Stimulated activated CD4-positive, alpha-beta T cell treated with anti-CD3 and anti-CD28 coated beads, TNF-alpha, amount 100 ng/mL, for 1 hour (primary cell): ENCODE results near the gene ASGR1.

Experiments used
- DNase-seq, 3 donors: peaks; one replicate each; pipeline ENCODE4 v3.0.0-alpha.2; 2020; ENCODE audit warnings: low read depth in 3 of 3, low spot score in 1 of 3

The ASGR1 gene

GRCh38 chr17:7179317-7180254 lies at the start of gene ASGR1:
ASGR1 (minus strand) TSS chr17:7179370; CDS start chr17:7178563, 807 bp downstream.
- no peak for DNase-seq

GRCh38 chr17:7228920-7229319 lies 49.8 kb upstream of the ASGR1 start:
- no peak for DNase-seq

DNA sequence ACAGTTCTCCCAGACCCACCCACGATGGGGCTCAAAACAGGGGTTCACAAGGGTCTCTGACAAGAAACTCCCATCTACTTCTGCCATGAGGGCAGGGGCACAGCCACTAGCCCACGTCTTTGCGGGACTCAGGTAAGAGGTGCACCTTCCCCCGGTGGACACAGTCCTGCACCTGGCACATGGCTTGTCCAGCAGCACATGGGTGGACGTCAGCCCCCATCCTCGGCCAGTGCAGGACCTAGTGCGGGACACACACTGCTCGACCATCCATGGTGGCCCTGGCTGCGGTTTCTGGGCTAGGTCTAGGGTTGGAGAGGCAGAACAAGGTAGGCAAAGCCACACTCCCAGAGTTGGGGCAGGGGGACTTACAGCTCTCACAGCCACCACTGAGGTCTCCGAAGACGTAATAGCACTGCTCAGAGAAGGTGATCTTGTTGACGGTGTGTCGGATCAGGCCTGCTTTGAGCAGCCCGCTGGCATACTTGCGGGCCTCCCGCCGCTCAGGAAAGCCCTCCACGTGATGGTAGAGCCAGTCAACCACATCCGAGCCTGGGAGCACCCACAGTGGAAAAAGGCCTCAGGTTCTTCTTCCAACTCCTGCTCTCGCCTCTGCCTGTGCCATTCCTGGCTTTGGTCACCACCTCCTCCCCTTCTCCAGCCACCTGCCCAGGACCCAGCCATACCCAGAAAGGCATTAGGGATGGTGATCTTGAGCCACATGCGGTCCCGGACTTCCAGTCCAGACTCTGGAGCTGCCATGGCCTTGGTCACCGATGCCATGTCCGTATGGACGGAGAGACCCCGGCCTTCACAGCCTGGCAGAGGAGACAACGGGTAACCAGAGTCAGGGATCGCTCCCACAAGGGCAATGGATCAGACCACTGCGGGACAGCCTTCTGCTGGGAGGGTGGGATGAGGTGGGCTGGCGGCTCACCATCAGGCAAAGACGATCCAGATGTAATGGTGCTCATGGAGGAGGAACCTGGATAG lies 47.8 kb upstream of the ASGR1 start:
- DNase-seq: no peak

DNA sequence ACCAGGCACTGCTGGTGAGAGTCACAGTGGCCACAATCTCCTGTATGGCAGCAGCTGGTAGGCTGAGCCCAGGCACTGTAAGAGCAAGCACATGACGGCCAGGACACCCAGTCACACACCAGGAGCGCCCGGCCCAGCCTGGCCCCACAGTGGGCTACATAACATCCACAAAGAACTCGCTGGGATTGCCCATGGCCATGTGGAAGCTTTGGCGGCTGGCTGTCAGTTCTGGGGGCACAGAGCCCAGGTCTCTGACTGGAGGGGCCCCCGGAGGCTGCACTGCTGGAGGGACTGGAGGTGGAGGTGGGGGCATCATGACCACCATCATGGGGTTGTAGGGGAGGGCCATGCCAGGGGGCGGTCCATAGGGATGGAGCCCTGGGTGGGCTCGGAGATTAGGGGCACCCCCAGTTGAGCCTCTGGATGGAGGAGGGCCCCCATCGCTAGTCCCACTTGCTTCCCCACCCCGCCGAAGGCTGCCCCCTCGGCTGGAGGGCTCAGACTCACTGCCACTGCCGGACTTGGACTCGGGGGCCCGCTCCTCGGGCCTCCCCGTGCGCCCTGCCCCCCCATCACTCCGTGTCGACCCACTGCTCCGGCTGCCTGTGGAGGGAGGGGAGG lies 46.7 kb upstream of the ASGR1 start:
- DNase-seq: no peak

DNA sequence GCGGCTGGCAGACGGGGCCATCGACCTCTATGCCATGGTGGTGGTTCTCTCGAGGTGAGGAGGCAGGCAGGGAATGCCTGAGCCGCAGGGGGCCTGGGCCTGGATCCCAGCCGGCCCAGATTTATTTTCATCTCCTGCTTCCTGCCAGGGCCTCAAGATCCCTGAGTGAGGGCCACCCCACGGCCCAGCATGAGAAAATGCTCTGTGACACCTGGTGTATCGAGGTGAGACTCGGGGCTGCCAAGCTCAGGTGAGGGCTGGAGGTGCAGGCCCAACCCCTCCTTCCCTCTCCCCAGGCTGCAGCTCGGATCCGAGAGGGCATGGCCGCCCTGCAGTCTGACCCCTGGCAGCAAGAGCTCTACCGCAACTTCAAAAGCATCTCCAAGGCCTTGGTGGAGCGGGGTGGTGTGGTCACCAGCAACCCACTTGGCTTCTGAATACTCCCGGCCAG lies 45.5 kb upstream of the ASGR1 start:
- no peak for DNase-seq

DNA sequence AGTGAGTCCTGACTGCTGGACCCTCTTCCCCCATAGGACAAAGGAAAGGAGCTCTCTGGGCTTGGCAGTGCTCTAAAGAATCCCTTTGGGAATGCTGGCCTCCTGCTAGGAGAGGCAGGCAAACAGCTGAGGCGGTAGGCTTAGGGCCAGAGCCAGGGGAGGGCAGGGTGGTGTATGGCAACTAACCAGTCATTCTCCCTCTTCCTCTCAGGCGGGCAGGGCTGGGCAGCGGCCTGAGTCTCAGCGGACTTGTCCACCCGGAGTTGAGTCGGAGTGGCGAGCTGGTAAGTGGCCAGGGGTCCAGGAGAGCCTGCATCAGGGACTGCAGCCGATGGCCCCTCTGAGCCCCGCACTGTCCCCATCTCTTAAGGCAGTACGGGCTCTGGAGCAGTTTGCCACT lies 44.9 kb upstream of the ASGR1 start:
- no peak for DNase-seq

DNA sequence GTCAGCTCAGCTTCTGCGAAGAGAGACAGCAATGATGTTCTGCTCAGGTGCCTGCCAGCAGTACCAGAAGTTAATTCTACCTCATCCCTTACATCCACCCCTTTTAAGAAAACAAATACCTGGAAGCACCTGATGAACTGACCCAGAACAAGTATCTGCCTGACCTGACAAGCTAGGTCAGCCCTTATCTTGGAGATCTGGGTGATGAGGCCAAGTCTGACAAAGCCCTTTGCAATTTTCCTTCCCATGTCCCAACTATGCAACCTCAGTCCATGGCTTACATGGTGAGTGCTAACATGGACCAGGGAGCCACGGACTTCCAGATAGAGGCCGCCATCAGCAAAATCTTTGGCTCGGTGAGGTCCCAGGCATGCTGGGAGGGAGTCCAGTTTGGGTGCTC lies 44.2 kb upstream of the ASGR1 start:
- DNase-seq: no peak

- DNase-seq: no peak
These were observed 43.8 kb upstream of the ASGR1 start for GRCh38 chr17:7222972-7223292.

DNA sequence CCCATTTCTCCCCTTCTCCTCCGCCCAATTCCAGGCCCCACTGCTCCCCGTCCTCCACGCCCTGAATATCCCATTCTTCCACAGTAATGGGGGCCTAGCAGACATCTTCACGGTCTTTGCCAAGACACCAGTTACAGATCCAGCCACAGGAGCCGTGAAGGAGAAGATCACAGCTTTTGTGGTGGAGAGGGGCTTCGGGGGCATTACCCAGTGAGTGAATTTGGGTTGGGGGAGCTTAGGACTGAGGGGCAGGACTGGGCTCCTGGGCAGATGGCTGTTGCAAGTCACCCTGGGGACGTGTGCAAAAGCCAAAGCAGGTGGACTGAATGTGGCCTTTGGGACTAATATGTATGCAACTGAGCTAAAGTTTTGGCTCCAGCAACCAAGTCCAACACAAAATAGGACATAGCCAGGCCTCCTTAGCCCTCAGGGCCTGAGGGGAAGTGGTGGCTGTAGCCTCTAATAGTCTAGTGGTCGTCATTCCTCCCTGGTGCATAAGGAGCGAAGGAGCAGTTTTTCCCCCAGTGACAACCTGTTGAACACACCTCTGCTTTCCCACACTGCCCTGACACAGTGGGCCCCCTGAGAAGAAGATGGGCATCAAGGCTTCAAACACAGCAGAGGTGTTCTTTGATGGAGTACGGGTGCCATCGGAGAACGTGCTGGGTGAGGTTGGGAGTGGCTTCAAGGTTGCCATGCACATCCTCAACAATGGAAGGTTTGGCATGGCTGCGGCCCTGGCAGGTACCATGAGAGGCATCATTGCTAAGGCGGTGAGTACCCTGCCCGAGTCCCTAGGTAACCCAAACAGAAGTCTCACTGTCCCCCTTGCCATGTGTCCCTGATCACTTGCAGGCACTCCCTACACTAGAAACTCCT lies 43.2 kb upstream of the ASGR1 start:
- no peak for DNase-seq

DNA sequence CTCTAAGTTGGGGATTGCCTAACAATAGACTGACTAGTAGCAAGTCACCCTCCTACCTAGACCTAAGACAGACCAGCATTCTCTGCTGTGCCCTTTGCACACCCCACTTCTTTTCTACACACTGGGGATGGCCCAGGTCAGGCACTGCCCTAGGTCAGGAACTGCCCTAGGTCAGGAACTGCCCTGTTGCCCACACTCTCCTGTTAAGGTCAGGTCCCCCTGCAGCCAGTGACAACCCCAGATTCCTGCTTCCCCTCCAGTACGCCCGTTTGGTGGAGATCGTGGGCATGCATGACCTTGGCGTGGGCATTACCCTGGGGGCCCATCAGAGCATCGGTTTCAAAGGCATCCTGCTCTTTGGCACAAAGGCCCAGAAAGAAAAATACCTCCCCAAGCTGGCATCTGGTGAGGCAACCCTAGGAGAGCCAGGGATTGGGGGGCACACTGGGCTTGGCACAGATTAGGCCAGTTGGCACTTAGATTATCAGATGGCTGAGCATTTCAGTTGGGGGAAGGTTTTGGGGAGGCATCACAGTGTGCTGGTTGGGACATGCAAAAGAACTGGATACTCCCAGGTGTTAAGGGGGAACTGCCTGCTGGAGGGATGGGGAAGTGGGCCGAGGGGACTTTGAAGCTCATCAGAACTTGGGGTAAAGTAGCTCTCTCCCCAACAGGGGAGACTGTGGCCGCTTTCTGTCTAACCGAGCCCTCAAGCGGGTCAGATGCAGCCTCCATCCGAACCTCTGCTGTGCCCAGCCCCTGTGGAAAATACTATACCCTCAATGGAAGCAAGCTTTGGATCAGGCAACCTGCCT lies 42.3 kb upstream of the ASGR1 start:
- DNase-seq: no peak

- DNase-seq: no peak
These were observed 41.6 kb upstream of the ASGR1 start for GRCh38 chr17:7220593-7221277.

GRCh38 chr17:7219812-7220592 lies 40.8 kb upstream of the ASGR1 start, which contains the start of the genes ACADVL and DLG4:
ACADVL (plus strand) TSS chr17:7219938; CDS start chr17:7219985, 47 bp downstream.
DLG4 (minus strand) TSS chr17:7219836.
- DNase-seq: peak in 2 of 3 donors; percentile 55 to 65

- no peak for DNase-seq
These were observed 40.1 kb upstream of the ASGR1 start for GRCh38 chr17:7219229-7219811.

GRCh38 chr17:7218758-7219157 lies 39.6 kb upstream of the ASGR1 start:
- DNase-seq: no peak

DNA sequence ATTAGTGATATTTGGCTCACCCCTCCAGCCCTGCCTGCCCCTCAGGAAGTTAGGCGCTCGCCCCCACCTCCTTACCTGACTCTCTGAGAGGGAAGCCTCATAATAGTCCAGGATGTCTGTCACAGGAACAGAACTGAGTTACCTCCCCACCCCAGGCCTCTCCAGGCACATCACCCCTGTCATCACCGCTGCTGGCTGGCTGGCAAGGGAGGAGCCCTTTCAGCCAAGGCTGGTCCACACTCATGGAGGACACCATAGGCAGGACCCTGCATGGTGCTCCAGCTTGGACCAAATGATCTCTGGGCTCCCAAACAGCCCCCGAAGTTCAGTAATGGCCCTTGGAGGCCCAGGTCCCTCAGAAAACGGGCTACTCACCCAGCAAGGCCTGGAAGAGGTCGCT lies 39.0 kb upstream of the ASGR1 start:
- no peak for DNase-seq

DNA sequence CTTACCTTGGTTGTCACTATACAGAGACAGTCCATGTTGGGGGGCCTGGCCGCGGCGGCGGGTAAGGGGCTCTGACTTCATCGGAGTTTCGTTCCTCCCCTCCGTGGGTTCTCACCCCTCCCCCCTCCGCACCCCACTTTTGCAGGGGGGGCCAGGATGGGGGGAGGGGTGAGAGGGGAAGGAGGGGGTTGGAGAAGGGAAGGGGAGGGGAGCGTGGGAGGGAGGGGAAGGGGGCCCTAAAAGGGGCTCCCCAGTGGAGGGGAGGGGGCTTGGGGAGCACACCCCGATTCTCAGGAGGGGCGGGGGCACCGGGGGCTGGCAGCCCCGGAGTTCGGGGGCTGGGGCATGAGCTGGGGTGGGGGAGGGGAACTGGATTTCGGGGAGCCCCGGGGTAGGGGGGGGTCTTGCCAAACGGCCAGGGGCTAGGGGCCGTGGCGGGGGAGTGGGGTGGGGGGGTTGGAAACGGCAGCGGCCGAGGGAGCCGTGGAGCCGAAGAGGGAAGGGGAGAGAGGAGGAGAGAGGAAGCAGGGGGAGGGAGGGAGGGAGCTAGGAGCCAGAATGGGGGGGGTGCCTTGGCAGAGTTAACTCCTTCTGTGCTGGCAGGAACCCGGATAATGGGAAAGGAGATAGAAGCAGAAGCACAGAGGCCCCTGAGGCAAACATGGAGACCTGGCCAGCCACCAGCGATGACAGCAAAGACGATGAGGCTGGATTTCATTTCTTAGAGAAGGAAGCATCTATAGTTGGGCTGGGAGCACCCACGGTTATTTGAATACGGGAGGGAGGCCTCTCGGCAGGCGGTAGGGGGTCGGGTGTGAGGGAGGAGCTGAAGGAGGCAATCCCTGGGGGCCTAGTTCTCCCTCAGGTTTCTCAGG lies 38.2 kb upstream of the ASGR1 start:
- no peak for DNase-seq
